GM12892 (cell line): ENCODE results near the gene PKP1. TPM values are rescaled to one million over a fixed set of nuclear protein-coding genes. Genes with fewer than 3 reads are reported as not detected.
"Not testable (repeated sequence)": the region's sequence is repeated elsewhere in the genome, so short reads cannot be mapped to it uniquely, and the experiment has no call there.

Experiments used
- DNase-seq: peaks from one replicate; pipeline ENCODE4 v3.0.0; 2011; ENCODE audit not compliant: insufficient read length
- FAIRE-seq: peaks from 2 replicates; lab custom pipeline; 2011; peaks lifted over from hg19 to GRCh38; lab: Jason Lieb, UNC
- POLR2A ChIP-seq: IDR thresholded peaks from 2 replicates; pipeline ENCODE4 v1.6.1; 2011; ENCODE audit warnings: low read depth, low read length, control low read depth
- POLR2AphosphoS5 ChIP-seq: IDR thresholded peaks from 2 replicates; pipeline ENCODE4 v1.6.1; 2011; ENCODE audit warnings: low read depth, low read length, control low read depth
- TAF1 ChIP-seq: IDR thresholded peaks from 2 replicates; pipeline ENCODE4 v1.6.1; 2011; ENCODE audit warnings: low read depth, mild to moderate bottlenecking, control low read depth, low read length, borderline replicate concordance
- polyA plus RNA-seq: library from polyadenylated mRNA; unstranded; fragments of >200 nt; gene quantifications from one replicate; pipeline ENCODE4 v1.2.1, GENCODE V29; 2012; ENCODE audit warnings: missing spikeins, inconsistent platforms; ENCODE audit not compliant: missing spikeins

Gene PKP1
- polyA plus RNA-seq: not detected

- DNase-seq (no peak), FAIRE-seq (no peak)
- TF ChIP-seq POLR2A (no peak), POLR2AphosphoS5 (no peak), TAF1 (no peak)
These were observed at the start of gene PKP1 for GRCh38 chr1:201282931-201283829. PKP1 (plus strand) TSS chr1:201283506; CDS start chr1:201283703, 197 bp downstream.

- not testable (repeated sequence) for DNase-seq, FAIRE-seq
These were observed 43.7 kb upstream of the PKP1 start for GRCh38 chr1:201239646-201240045.

GRCh38 chr1:201240171-201240570 lies 43.1 kb upstream of the PKP1 start:
- no peak for TF ChIP-seq POLR2A
- TF ChIP-seq POLR2AphosphoS5: no peak
- no peak for TF ChIP-seq TAF1
- no peak for FAIRE-seq
- DNase-seq: no peak

GRCh38 chr1:201241736-201242135 lies 41.6 kb upstream of the PKP1 start:
- TF ChIP-seq POLR2AphosphoS5 (no peak), TAF1 (no peak), POLR2A (no peak)
- FAIRE-seq (no peak), DNase-seq (no peak)

GRCh38 chr1:201245082-201245481 lies 38.2 kb upstream of the PKP1 start:
- FAIRE-seq (no peak), DNase-seq (no peak)
- TF ChIP-seq POLR2A: no peak
- TF ChIP-seq TAF1: no peak
- TF ChIP-seq POLR2AphosphoS5: no peak

GRCh38 chr1:201248721-201249559 lies 34.4 kb upstream of the PKP1 start:
- FAIRE-seq: no peak
- DNase-seq: no peak
- TF ChIP-seq POLR2AphosphoS5 (no peak), POLR2A (no peak), TAF1 (no peak)

- no peak for TF ChIP-seq POLR2AphosphoS5
- no peak for TF ChIP-seq TAF1
- TF ChIP-seq POLR2A: no peak
- FAIRE-seq (no peak), DNase-seq (no peak)
These were observed 32.8 kb upstream of the PKP1 start for GRCh38 chr1:201250326-201251011.

- no peak for TF ChIP-seq POLR2AphosphoS5
- TF ChIP-seq POLR2A: no peak
- TF ChIP-seq TAF1: no peak
- no peak for FAIRE-seq
These were observed 31.9 kb upstream of the PKP1 start for GRCh38 chr1:201251411-201251810.

GRCh38 chr1:201251851-201252430 lies 31.4 kb upstream of the PKP1 start:
- TF ChIP-seq POLR2A: no peak
- no peak for TF ChIP-seq POLR2AphosphoS5
- TF ChIP-seq TAF1: no peak
- DNase-seq (no peak), FAIRE-seq (no peak)

More at GRCh38 chr1:201251411-201251810, 31.9 kb upstream of the PKP1 start:
- DNase-seq: no peak

GRCh38 chr1:201252944-201253371 lies 30.3 kb upstream of the PKP1 start:
- DNase-seq (no peak), FAIRE-seq (no peak)
- no peak for TF ChIP-seq POLR2AphosphoS5
- TF ChIP-seq TAF1: no peak
- no peak for TF ChIP-seq POLR2A

- no peak for FAIRE-seq
- no peak for DNase-seq
- no peak for TF ChIP-seq TAF1
- no peak for TF ChIP-seq POLR2A
- no peak for TF ChIP-seq POLR2AphosphoS5
These were observed 29.9 kb upstream of the PKP1 start for GRCh38 chr1:201253411-201253810.
